Spleen (tissue), 11 donors: Measurements from ENCODE around the gene RAPGEF3. TPM values are rescaled to one million over a fixed set of nuclear protein-coding genes. Genes with fewer than 3 reads are reported as not detected.

ENCODE experiments used
- DNase-seq: peaks from one replicate; pipeline ENCODE4 v3.0.0-alpha.2; 2020
- H3K27ac ChIP-seq, 8 donors: fragments of 200-600 bp; sonication (generic) in 7 of 8; 1 replicate in 4 of 8; 2 replicates in 4 of 8; pipeline versions ENCODE4 v1.5.0 to v1.8.0; 2016 to 2021; ENCODE audit warnings: inconsistent platforms in 4 of 8, mild to moderate bottlenecking in 4 of 8, moderate library complexity in 1 of 8
- H3K27me3 ChIP-seq, 7 donors: fragments of 200-600 bp; sonication (generic) in 6 of 7; replicated peaks in 1 of 7; 1 replicate in 4 of 7; 2 replicates in 3 of 7; pipeline versions ENCODE4 v1.5.0 to v1.8.0; 2016 to 2021; ENCODE audit warnings: inconsistent platforms in 3 of 7, mild to moderate bottlenecking in 1 of 7
- H3K36me3 ChIP-seq, 6 donors: fragments of 200-600 bp; sonication (generic) in 5 of 6; 1 replicate in 4 of 6; 2 replicates in 2 of 6; pipeline versions ENCODE4 v1.5.0 to v1.8.0; 2016 to 2021; ENCODE audit warnings: inconsistent platforms in 2 of 6
- H3K4me1 ChIP-seq, 6 donors: fragments of 200-600 bp; sonication (generic) in 5 of 6; 1 replicate in 3 of 6; 2 replicates in 3 of 6; pipeline versions ENCODE4 v1.5.0 to v1.8.0; 2016 to 2021; ENCODE audit warnings: inconsistent platforms in 3 of 6
- H3K4me3 ChIP-seq, 8 donors: fragments of 200-600 bp; sonication (generic) in 7 of 8; 1 replicate in 4 of 8; 2 replicates in 4 of 8; pipeline versions ENCODE4 v1.5.0 to v1.8.0; 2016 to 2021; ENCODE audit warnings: inconsistent platforms in 4 of 8, mild to moderate bottlenecking in 4 of 8, moderate library complexity in 2 of 8
- H3K9me3 ChIP-seq, 8 donors: fragments of 200-600 bp; sonication (generic) in 7 of 8; 1 replicate in 4 of 8; 2 replicates in 4 of 8; pipeline versions ENCODE4 v1.5.0 to v1.8.0; 2016 to 2021; ENCODE audit warnings: inconsistent platforms in 4 of 8
- CTCF ChIP-seq, 11 experiments: fragments of 200-600 bp in 7 of 11; fragments of 450-650 bp in 4 of 11; sonication (generic) in 4 of 11; IDR thresholded peaks in 8 of 11; conservative IDR thresholded peaks in 3 of 11; 1 replicate in 7 of 11; 2 replicates in 4 of 11; pipeline versions ENCODE4 v1.4.0 to v1.8.0; 2016 to 2021; ENCODE audit warnings: antibody characterized with exemption in 11 of 11, inconsistent platforms in 4 of 11, mild to moderate bottlenecking in 1 of 11
- POLR2A ChIP-seq, 3 donors: fragments of 450-650 bp; IDR thresholded peaks; one replicate each; pipeline ENCODE4 v1.5.1; 2017; ENCODE audit warnings: antibody characterized with exemption in 3 of 3, mild to moderate bottlenecking in 1 of 3
- POLR2AphosphoS5 ChIP-seq, 3 donors: sonication (generic); formaldehyde crosslinking; IDR thresholded peaks; one replicate each; pipeline ENCODE4 v1.5.1; 2017; ENCODE audit warnings: antibody characterized with exemption in 3 of 3
- WGBS, 5 donors: extraction: QIAGEN DNeasy Blood & Tissue Kit in 3 of 5; methylation state at CpG; one replicate each; pipeline versions ENCODE4 v1.1.5 to v1.1.7; 2013 to 2018; 5-methylcytosine and 5-hydroxymethylcytosine counted together
- intact Hi-C: fragments of 100-400 bp; cut with DNase I; formaldehyde crosslinking; loops from one replicate; pipeline ENCODE4 v1.15.0; 2023; ENCODE audit warnings: low total_unique reads
- polyA plus RNA-seq, 3 donors: library from polyadenylated mRNA; stranded (reverse); fragments of 200-250 nt; gene quantifications; one replicate each; pipeline ENCODE4 v1.2.1, GENCODE V29; 2013
- total RNA-seq, 7 donors: library from RNA; depleted of rRNA in 3 of 7; stranded (reverse); fragments of >200 nt in 3 of 7; fragmentation: NEBNext Ultra II Directional in 4 of 7; extraction: Animal tissue kit (Norgen Biotek cat#: 25700) in 4 of 7; gene quantifications; one replicate each; pipeline versions ENCODE4 v1.1.0 to v1.2.1, GENCODE V29; 2016 to 2021
- donor health status: healthy with polysubstance abuse.
- donor health status: DM: no; HTN: no; CAD: no; lungs with moderate emphysema.
- donor health status: DM: no; HTN: no; CAD: no.
- donor health status: Bipolar disorder and iron deficiency.
- donor health status: healthy.
- donor health status: DM: no; HTN: no; CAD: no.
- donor health status: DM: yes; HTN: yes; CAD: no.

RAPGEF3 gene
- total and polyA plus RNA-seq, 10 donors: 21.4 to 116 (median 58.7) TPM

GRCh38 chr12:47704719-47705118 lies 54.0 kb downstream of the RAPGEF3 start:
- H3K4me1 ChIP-seq: peaks cover 25 to 70% (median 51%) of the 10 kb centered on the region in 6 donors
- intact Hi-C loops: no loop called here
- H3K36me3 ChIP-seq: peaks cover 0 to 27% (median 14%) of the 10 kb centered on the region in 6 donors
- peak overlapping the region in 6 of 8 donors; percentile 90 to 100 (median 98) for H3K4me3 ChIP-seq
- H3K27me3 ChIP-seq: no peaks in the 10 kb centered on the region
- no peaks in the 10 kb centered on the region for H3K9me3 ChIP-seq
- DNase-seq: no peak
- 89 to 94% (median 91%) methylated on average over 9 of the region's 9 CpGs for WGBS, 5 donors
- H3K27ac ChIP-seq: no peak overlapping the region
- TF ChIP-seq CTCF (IDR thresholded peaks at IDR 0.05 in 8 of 11, conservative IDR thresholded peaks at IDR 0.05 in 3 of 11): no peak
- no peak for TF ChIP-seq POLR2A (IDR thresholded peaks at IDR 0.05)
- TF ChIP-seq POLR2AphosphoS5 (IDR thresholded peaks at IDR 0.05): no peak

GRCh38 chr12:47700263-47700662 lies 58.4 kb downstream of the RAPGEF3 start:
- DNase-seq: no peak
- Histone ChIP-seq H3K27me3 (no peaks in the 10 kb centered on the region), H3K4me1 (peaks cover 10 to 52% (median 35%) of the 10 kb centered on the region in 6 donors), H3K9me3 (no peaks in the 10 kb centered on the region), H3K27ac (no peak overlapping the region), H3K36me3 (peaks cover under 1 to 57% (median 32%) of the 10 kb centered on the region in 6 donors), H3K4me3 (no peak overlapping the region)
- intact Hi-C loops: no loop called here
- TF ChIP-seq POLR2A (IDR thresholded peaks at IDR 0.05) (no peak), POLR2AphosphoS5 (IDR thresholded peaks at IDR 0.05) (no peak), CTCF (IDR thresholded peaks at IDR 0.05 in 8 of 11, conservative IDR thresholded peaks at IDR 0.05 in 3 of 11) (no peak)
- WGBS, 5 donors: 93 to 99% (median 96%) methylated on average over 2 of the region's 2 CpGs

GRCh38 chr12:47698631-47699030 lies 60.0 kb downstream of the RAPGEF3 start:
- 93 to 96% (median 94%) methylated on average over 7 of the region's 7 CpGs for WGBS, 5 donors
- Histone ChIP-seq H3K4me1 (peaks cover 0 to 36% (median 20%) of the 10 kb centered on the region in 6 donors), H3K36me3 (peaks cover 5 to 74% (median 37%) of the 10 kb centered on the region in 6 donors), H3K27ac (peak overlapping the region in 1 of 8 donors; percentile 37), H3K9me3 (no peaks in the 10 kb centered on the region), H3K4me3 (no peak overlapping the region), H3K27me3 (no peaks in the 10 kb centered on the region)
- no peak for DNase-seq
- intact Hi-C loops: no loop called here
- TF ChIP-seq POLR2A (IDR thresholded peaks at IDR 0.05) (no peak), CTCF (IDR thresholded peaks at IDR 0.05 in 8 of 11, conservative IDR thresholded peaks at IDR 0.05 in 3 of 11) (no peak), POLR2AphosphoS5 (IDR thresholded peaks at IDR 0.05) (no peak)

- Histone ChIP-seq H3K36me3 (peaks cover 5 to 79% (median 39%) of the 10 kb centered on the region in 6 donors), H3K4me3 (no peak overlapping the region), H3K9me3 (no peaks in the 10 kb centered on the region), H3K27ac (peak overlapping the region in 4 of 8 donors; percentile 7 to 37 (median 20)), H3K4me1 (peaks cover 0 to 30% (median 14%) of the 10 kb centered on the region in 6 donors), H3K27me3 (no peaks in the 10 kb centered on the region)
- WGBS, 5 donors: 32 to 40% (median 36%) methylated on average over 4 of the region's 4 CpGs
- TF ChIP-seq POLR2AphosphoS5 (IDR thresholded peaks at IDR 0.05): no peak
- intact Hi-C loops: no loop called here
- DNase-seq: no peak
These were observed 60.6 kb downstream of the RAPGEF3 start for GRCh38 chr12:47698055-47698454.
